ENCODE results near the gene KIAA1549.

DNA sequence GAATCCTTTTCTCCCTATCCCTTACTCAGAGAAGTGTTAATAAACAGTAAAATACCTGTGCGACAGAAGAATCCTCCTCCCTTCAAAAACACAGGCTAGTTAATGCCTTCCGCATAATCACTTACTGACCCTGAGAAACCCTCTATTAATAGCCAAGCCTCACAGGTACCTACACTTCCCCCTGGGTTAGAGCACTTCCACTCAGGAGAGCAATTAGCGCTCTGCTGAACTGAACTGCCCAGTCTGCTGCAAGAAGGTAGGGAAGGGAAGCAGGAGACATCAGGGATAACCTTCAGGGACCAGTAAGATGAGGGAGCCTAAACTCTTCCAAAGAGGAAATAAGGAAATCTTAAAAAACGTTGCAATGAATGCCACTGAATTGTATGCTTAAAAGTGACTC, 39.6 kb downstream of the KIAA1549 start:
- TF ChIP-seq POLR2A (IDR thresholded peaks at IDR 0.05) (no peak), POLR2AphosphoS5 (IDR thresholded peaks at IDR 0.05) (no peak), CTCF (IDR thresholded peaks at IDR 0.05) (no peak)

Data from gastroesophageal sphincter (tissue), 3 donors.